Measurements from ENCODE around the gene UPP1. TPM values are rescaled to one million over a fixed set of nuclear protein-coding genes. Genes with fewer than 3 reads are reported as not detected.

The UPP1 gene
- total and polyA plus RNA-seq, 10 of the 15 experiments (the other 5 are each of a cell fraction or from before 2014, with no cell fraction given): 0.93 to 7.9 (median 3.8) TPM

- TF ChIP-seq ZNF687 (IDR thresholded peaks at IDR 0.05): no peak
- no peak for TF ChIP-seq ZNF274 (IDR thresholded peaks at IDR 0.05; ENCODE audit: insufficient read depth, insufficient read length)
Observed at GRCh38 chr7:48132792-48133191, 43.7 kb downstream of the UPP1 start (continued).

- Histone ChIP-seq H3K4me3 (no peak overlapping the region), H2AFZ (ENCODE audit: control insufficient read depth, low read depth, low read length) (no peak overlapping the region), H3K9me3 (replicated peaks; ENCODE audit: control insufficient read depth, insufficient read depth, low read length) (no peaks in the 10 kb centered on the region), H4K20me1 (ENCODE audit: control insufficient read depth, insufficient read depth) (no peaks in the 10 kb centered on the region), H3K36me3 (ENCODE audit: control insufficient read depth in 2 of 2, insufficient read depth in 2 of 2, low read length in 1 of 2) (no peaks in the 10 kb centered on the region), H3K79me2 (ENCODE audit: control insufficient read depth, insufficient read depth, low read length) (no peaks in the 10 kb centered on the region), H3K4me1 (ENCODE audit: control insufficient read depth, insufficient read depth, low read length) (no peaks in the 10 kb centered on the region), H3K27me3 (replicated peaks in 1 of 2; ENCODE audit: control insufficient read depth in 2 of 2, insufficient read depth in 2 of 2, low read length in 1 of 2) (peaks cover 0 to 1% of the 10 kb centered on the region in 2 experiments; a peak in 3 of 4 replicates), H3K4me2 (ENCODE audit: control insufficient read depth, insufficient read depth) (no peak overlapping the region), H3K9ac (ENCODE audit: control insufficient read depth, insufficient read depth, low read length) (no peak overlapping the region), H3K27ac (ENCODE audit: control insufficient read depth, insufficient read depth) (no peak overlapping the region)
- POLR2A ChIA-PET: no interaction called here
- in situ Hi-C loops (cut with MboI) (no loop called here), intact Hi-C loops (cut with micrococcal nuclease; ENCODE audit: unreplicated experiment) (no loop called here)
- FAIRE-seq (no peak), DNase-seq (ENCODE audit: low read depth, low spot score) (no peak), ATAC-seq (no peak)
- no TSS peak for BruUV-seq (replicated peaks)
- CTCF ChIA-PET: no interaction called here
- SMC1A ChIA-PET (ENCODE audit: uncharacterized antibody, unreplicated experiment): interaction anchor here (1.1 kb wide), 1 partner anchor 154 kb away, joined by 3 read pairs; no protein-coding TSS in a partner anchor
- 0% methylated on average over 3 of the region's 3 CpGs for WGBS (ENCODE audit: insufficient coverage, insufficient replicate concordance, low lambda C conversion rate, missing lambda C conversion rate)
- TF ChIP-seq CTCF (IDR thresholded peaks at IDR 0.05 in 2 of 3, conservative IDR thresholded peaks at IDR 0.05 in 1 of 3; ENCODE audit: control insufficient read depth in 2 of 3, extremely low read depth in 1 of 3, insufficient read depth in 1 of 3, low read depth in 3 of 3, low read length in 3 of 3): no peak
- TF ChIP-seq USF1 (IDR thresholded peaks at IDR 0.05; ENCODE audit: borderline replicate concordance, extremely low read length, insufficient read depth, low read depth, low read length): no peak
- peak; percentile 12; the same call in 1 of the 2 replicates for TF ChIP-seq RAD21 (IDR thresholded peaks at IDR 0.05; ENCODE audit: insufficient read depth, low read depth, low read length)
- TF ChIP-seq POLR2A (IDR thresholded peaks at IDR 0.05; ENCODE audit: low read depth, low read length): no peak
- no peak for TF ChIP-seq SIN3A (IDR thresholded peaks at IDR 0.05; ENCODE audit: low read depth, low read length)
- RAD21 ChIA-PET (ENCODE audit: unreplicated experiment): no interaction called here
Observed at GRCh38 chr7:48139459-48139858, 50.4 kb downstream of the UPP1 start.
